ENCODE data around the gene RIPPLY3.
A peak's percentile ranks its signal among the peaks of the same experiment; 100 is the strongest.

The RIPPLY3 gene

GRCh38 chr21:37006486-37007291, at the start of gene RIPPLY3:
TSS of gene RIPPLY3 (plus strand) at chr21:37006702. CDS start at chr21:37006773, 71 bp downstream.
- no peak for DNase-seq (ENCODE audit: low read depth)

- no peak for DNase-seq (ENCODE audit: low read depth)
Observed at GRCh38 chr21:36959020-36959835, 47.3 kb upstream of the RIPPLY3 start.

- no peak for DNase-seq (ENCODE audit: low read depth)
Observed at GRCh38 chr21:36960676-36961284, 45.7 kb upstream of the RIPPLY3 start.

- no peak for DNase-seq (ENCODE audit: low read depth)
Observed at GRCh38 chr21:36962098-36962780, 44.3 kb upstream of the RIPPLY3 start.

GRCh38 chr21:36964398-36964797, 42.1 kb upstream of the RIPPLY3 start:
- no peak for DNase-seq (ENCODE audit: low read depth)

GRCh38 chr21:36964827-36965719, 41.4 kb upstream of the RIPPLY3 start:
- DNase-seq (ENCODE audit: low read depth) = no peak

- no peak for DNase-seq (ENCODE audit: low read depth)
Observed at GRCh38 chr21:36965720-36966065, 40.8 kb upstream of the RIPPLY3 start.

- DNase-seq (ENCODE audit: low read depth) = no peak
Observed at GRCh38 chr21:36966066-36966820, 40.3 kb upstream of the RIPPLY3 start, which contains the start of gene HLCS. TSS of gene HLCS (minus strand) at chr21:36966669. CDS start at chr21:36966638, 31 bp downstream.

GRCh38 chr21:36966821-36967768, 39.4 kb upstream of the RIPPLY3 start:
- no peak for DNase-seq (ENCODE audit: low read depth)

- DNase-seq (ENCODE audit: low read depth) = no peak
Observed at GRCh38 chr21:36968414-36968813, 38.1 kb upstream of the RIPPLY3 start.

- DNase-seq (ENCODE audit: low read depth) = no peak
Observed at GRCh38 chr21:36968976-36969375, 37.5 kb upstream of the RIPPLY3 start.

GRCh38 chr21:36973986-36974850, 32.3 kb upstream of the RIPPLY3 start:
- DNase-seq (ENCODE audit: low read depth) = no peak

- no peak for DNase-seq (ENCODE audit: low read depth)
Observed at GRCh38 chr21:36974851-36975192, 31.7 kb upstream of the RIPPLY3 start.

GRCh38 chr21:36976228-36976861, 30.2 kb upstream of the RIPPLY3 start:
- no peak for DNase-seq (ENCODE audit: low read depth)

GRCh38 chr21:36976882-36977651, 29.4 kb upstream of the RIPPLY3 start:
- peak; percentile 45 for DNase-seq (ENCODE audit: low read depth)

GRCh38 chr21:36980280-36981048, 26.0 kb upstream of the RIPPLY3 start:
- DNase-seq (ENCODE audit: low read depth) = no peak

Measured in GM04503 (cell line).